Raji (cell line): ENCODE measurements around the gene ZDHHC14.

Experiments
- POLR2A ChIP-seq: IDR thresholded peaks from 2 replicates; pipeline ENCODE4 v1.6.1; 2011; ENCODE audit warnings: low read depth, low read length, control low read depth; ENCODE audit not compliant: insufficient read depth

Gene ZDHHC14

DNA sequence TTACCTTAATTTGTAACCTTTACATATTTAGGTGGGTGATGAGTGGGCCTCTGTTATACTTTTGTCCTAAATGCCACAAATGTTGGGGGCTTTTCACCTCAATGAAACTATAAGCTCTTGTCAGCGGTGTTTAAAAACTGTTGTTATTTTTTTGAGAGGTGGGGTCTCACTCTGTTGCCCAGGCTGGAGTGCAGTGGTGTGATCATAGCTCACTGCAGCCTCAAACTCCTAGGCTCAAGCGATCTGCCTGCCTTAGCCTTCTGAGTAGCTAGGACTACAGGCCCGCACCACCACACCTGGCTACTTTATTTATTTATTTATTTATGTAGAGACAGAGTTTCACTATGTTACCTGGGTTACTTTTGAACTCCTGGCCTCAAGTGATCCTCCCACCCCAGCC lies 66.7 kb downstream of the ZDHHC14 start:
- no peak for TF ChIP-seq POLR2A

DNA sequence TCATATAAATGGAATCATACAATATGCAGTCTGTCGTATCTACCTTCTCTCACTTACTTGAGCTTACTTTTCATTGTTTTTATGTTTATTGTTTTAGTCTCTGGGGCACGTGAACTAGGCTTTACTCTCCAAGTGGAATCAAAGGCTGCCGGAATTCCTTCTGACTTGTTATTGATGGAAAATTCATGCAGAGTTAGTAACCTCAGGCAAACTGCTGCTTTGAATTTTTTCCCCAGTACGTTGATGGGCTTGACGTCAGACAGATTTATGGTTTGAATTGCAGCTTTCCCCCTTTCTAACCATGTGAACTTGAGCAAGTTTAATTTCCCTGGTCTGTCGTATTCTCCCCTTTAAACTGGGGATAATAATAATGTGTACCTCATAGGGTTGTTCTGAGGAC lies 68.6 kb downstream of the ZDHHC14 start:
- no peak for TF ChIP-seq POLR2A

DNA sequence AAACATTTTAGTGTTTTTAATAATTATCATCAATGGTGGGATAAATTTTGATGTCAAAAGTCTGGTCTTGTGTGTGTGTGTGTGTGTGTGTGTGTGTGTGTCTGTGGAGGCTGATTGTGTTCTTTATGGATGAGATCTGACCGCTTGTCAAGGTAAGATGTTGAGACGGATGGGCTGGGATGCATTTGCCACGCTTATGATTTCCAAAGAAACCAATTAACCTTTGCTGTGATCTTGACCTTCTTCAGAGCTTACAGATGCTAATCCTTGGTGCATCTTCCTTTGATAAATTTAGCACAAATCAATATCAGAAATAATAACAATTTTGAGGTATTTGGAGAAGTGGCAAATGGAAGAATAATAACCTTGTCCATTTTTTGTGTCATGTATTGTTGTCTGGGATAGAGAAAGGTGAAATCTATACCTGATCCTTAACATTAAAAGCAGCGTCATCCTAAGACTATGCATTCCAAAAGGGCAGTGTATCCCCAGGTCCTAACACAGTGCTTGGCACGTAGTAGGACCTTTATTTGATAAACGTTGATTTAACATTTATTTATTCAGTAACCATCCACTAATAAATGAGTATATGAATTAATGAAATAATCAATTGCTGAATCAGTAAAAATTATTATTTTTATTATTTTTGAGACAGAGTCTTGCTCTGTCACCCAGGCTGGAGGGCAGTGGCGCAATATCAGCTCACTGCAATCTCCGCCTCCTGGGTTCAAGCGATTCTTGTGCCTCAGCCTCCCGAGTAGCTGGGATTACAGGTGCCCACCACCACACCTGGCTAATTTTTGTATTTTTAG lies 70.1 kb downstream of the ZDHHC14 start:
- no peak for TF ChIP-seq POLR2A

DNA sequence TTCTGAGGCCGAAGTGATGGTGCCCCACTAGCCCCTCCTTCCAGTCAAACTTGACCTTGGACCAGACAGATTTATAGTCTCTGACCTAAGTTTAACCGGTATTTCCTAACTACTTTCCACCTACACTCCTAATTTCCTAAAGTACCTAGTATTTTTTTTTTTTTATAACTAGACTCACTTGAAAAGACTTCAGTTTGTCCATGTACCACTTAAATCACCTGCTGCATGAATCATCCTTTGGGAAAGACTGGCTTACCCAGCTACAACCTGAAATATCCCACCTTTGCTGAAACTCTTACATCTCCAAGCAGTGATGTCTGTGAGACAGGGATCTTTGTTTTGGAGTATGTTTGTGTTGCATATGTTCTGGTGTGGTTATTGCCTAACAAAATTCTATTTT lies 71.1 kb downstream of the ZDHHC14 start:
- TF ChIP-seq POLR2A, result no peak

DNA sequence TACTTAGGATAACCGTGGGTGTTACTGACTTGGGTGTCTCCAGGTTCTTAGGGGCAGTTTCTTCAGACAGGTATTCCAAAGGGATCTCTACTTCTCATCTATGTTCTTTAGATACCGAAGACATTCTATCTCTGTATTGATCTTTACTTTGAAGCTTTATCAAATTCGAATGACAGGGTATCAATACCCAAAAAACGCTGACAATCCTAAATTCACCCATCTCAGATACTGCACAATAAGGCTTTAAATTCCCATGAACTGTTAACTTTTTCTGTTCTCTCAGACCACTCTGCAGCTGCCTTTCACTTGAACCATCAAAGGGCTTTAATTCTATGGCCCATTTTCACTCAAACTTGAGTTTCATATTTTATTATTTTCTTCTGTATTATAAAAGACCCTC lies 72.1 kb downstream of the ZDHHC14 start:
- TF ChIP-seq POLR2A, result no peak

DNA sequence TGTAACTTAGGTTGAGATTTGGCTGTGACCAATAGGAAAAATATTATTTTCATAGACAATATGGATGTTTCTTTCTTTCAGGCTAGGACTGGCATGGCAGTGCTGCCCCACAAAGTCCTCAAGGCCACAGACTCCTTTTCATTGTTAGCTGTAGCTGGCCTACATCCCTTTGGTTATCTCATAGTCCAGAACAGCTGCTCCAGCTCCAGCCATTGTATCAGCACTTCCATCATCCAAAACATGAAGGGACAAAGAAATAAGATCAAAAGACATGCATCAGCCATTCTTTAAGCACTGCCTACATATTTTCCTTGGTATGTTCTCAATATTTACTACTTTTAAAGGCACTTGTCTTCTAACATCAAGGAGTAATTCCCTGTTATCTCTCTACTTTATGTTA lies 73.0 kb downstream of the ZDHHC14 start:
- TF ChIP-seq POLR2A, result no peak

DNA sequence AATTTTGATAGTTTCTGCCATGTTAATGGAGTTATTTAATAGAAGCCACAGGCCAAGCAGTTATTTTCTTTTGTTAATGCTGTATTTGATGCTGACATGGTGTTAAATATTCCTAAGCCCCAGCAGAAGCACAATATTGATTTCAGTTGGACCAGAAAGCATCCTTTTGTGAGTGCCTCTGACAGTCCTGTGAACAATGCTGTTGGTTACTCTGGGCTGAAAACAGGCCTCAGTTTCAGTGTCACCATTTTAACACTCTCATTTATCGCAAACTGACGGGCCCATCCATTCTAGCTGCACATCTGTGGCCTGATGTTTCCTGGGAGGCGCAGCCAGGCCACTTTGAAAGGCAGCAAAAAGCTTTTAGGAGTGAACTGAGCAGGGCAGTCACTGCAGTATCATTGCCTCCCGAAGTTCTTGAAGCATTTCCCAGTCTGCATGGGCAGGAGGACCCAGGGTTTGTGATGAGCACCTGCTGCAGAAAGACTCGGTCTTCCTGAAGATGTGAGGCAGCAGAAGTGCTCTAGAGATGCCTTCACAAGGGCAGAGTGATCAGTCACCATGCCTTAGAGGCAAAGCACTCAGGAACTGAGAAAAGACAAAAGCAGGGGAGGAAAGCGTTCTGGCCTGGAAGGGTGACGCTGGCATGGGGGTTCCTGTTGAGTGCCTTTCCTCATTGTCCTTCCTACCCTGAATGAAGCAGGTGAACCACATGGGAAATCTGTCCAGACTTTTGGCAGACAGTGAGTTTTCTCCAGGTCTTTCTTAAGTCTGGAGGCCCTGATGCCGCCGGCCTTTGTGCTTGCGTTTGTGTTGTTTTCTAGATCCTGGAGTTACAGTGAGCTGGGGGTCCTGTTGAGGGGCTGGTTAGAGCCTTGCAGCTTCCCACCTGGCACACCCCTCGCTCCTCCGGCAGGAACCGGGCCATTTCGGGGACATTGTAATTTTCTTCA lies 74.0 kb downstream of the ZDHHC14 start:
- no peak for TF ChIP-seq POLR2A

DNA sequence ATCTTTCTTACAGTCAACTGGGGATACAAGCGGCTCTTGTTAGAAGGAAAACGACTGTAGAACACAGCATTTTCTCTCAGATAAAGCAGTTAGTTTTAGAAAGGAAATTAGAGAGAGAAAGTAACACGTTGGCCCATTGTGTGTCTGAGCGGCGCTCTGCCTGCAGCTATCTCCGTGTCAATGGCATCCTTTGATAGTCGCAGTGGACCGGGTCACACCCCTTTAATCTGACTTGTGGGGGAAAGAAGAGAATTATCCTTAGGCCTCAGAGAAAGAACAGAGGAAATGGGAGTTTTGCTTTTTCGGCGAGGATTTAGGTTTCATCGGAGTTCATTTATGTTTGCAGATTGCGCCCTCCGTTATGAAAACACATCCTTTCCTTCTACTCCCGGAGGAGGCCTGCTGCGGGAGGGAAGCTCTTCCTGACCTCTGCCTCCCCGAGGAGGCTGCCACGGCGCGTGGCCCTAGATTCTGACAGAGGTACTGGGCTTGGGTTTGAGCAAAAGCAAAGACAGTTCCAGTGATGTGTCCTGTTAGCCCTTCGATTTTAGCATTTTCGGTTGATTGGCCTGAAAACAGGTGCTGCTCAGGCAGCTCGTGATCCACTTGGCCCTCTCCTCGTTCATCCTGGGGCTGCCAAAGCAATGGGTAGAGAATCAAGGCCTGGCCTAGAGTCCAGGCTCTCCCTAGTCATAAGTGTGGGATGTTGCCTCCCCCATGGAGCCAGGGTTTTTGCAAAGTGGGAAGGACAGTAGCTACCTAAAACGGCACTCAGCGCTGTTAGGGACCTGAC lies 74.9 kb downstream of the ZDHHC14 start:
- TF ChIP-seq POLR2A, result no peak

DNA sequence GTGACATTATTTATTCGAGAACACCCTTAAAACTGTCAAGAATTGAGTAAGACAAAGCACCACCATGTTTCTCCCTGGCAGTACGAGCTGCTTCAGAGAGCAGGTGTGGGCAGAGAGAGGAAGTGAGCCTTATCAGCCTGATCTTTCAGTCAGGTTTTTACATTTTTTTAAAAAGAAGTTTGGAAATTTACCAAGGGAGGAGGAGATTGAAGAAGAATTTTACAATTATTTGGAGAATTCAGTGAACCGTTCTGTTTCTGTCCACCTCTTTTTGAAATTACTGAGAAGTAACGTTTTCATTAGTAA lies 75.5 kb downstream of the ZDHHC14 start:
- TF ChIP-seq POLR2A, result no peak

DNA sequence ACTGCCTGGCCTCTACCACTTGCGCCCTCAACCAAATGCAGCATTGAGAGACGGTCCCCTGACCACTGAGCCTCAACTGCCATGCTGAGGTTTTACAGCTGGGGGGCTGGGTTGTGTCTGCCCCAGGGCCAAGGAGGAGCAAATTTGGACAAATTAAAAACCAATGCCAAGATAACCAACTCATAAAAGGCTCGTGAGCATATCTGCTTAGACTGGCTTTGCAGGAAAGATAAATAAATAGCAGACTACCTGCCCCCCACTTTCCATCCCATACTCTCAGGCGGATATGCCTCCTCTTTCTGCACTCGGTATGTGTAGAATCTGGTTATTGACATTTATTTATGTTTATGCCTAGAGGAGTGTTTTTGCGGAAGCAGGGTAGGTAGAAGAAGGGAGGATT lies 76.8 kb downstream of the ZDHHC14 start:
- TF ChIP-seq POLR2A, result no peak

DNA sequence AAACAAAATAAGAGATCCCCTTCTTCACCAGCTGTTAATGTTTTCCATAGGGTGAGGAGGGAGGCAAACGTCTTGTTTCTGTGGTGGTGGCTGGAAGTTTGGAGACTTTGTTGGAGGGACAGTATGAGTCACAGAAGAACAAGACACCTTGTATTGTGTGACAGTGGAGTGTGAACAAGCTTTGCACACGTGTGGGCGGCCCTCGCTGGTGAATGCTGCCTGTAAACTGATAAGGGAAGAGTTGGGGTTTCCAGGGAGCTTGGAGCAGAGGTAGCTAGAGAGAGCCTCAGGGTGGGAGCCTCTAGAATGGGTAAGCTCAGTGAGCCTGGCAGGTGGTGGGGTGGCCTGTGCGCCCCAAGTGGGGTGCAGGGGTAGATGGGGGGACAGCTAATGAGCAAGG lies 78.3 kb downstream of the ZDHHC14 start:
- no peak for TF ChIP-seq POLR2A

DNA sequence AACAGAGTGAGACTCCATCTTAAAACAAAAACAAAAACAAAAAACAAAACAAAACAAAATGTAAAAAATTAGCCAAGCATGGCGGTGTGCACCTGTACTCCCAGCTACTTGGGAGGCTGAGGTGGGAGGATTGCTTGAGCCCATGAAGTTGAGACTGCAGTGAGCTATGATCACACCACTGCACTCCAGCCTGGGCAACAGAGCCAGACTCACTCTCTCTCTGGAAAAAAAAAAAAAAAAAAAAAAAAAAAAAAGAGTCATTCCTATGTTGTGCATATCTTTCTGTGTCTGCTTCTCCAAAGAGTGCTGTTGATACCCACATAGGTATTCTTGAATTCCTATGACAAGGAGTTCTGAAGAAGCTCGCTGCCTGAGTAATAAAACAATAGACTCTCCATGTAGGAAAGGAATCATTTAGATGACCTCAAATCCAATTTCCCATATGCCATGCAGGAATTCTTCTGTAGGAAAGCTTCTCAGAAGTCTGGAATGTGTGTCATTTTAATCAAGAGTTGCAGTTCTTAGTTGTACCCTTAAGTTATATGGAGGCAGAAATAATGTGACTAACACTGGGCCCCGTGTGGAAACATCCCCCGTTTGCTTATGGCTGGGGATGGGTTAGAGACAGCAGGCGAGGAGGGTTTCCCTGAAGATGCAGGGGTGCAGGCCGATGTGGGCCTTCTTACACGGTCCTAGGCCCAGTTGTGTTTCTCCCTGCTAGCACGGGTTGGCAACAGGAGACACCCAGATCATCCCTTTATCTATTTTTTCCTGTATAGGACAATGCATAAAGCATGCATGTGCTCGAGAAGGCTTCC lies 79.4 kb downstream of the ZDHHC14 start:
- no peak for TF ChIP-seq POLR2A

DNA sequence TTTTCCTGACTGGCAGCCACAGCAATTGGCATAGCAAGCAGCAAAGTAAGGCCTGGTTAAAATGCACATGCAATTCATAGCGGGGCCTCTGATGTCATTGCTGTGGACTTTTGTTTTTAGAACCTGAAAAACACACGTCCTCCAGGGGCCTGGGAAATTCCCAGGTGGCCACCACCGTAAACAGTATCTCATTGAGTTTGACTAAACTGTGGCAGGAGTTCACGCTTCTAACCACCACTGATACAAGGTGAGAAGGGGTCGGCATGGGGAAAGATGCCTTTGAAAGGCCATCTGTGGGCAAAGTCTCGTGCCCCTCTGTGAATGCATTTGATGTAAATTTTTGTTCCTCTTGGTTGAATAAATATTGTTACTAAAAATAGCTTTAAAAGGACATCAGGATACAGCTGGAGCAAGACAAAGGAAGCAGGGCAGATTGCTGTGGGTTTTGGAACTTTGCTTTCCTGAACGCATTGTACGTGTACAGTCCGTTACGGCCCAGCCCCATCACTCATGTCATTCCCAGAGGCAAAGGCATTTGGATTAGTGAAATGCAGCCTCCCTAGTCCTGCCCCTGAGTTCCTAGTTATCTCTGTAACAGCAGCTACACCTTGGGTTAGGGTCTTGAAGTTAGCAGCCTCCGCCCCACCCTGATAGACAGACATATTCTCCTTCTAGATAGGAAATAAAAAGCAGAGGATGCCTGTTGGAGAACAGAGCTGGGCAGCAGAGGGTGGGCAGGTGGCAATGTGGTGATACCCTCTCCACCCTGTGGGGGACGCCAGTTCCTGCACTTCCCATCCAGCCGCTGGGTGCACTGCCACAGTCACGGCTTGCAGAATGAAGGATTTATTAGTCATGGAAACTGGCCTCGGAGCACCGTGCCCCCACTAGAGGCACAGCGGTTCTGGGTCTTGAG lies 80.3 kb downstream of the ZDHHC14 start:
- no peak for TF ChIP-seq POLR2A
